GM12864 (cell line): ENCODE data around the gene HES4.
A peak's percentile ranks its signal among the peaks of the same experiment; 100 is the strongest.
"Not testable (repeated sequence)": the region's sequence is repeated elsewhere in the genome, so short reads cannot be mapped to it uniquely, and the experiment has no call there.

Experiments
- DNase-seq: peaks from one replicate; pipeline ENCODE4 v3.0.0-alpha.2; 2011; ENCODE audit warnings: low read depth
- H3K4me3 ChIP-seq: 2 replicates; pipeline ENCODE4 v1.5.1; 2011; ENCODE audit warnings: mild to moderate bottlenecking, low read depth, low read length, control low read depth
- CTCF ChIP-seq: IDR thresholded peaks from 2 replicates; pipeline ENCODE4 v1.5.1; 2011; ENCODE audit warnings: low read depth, mild to moderate bottlenecking, moderate library complexity, low read length, control low read depth, inconsistent platforms; ENCODE audit errors: missing control alignments

Gene HES4

GRCh38 chr1:978069-978834 is 21.6 kb downstream of the HES4 start:
- no peak for DNase-seq
- H3K4me3 ChIP-seq: no peak overlapping the region
- no peak for TF ChIP-seq CTCF

GRCh38 chr1:976791-977190 is 23.1 kb downstream of the HES4 start:
- not testable (repeated sequence) for H3K4me3 ChIP-seq, DNase-seq

GRCh38 chr1:975896-976683 is 23.8 kb downstream of the HES4 start:
- no peak for DNase-seq
- H3K4me3 ChIP-seq: peak overlapping the region; percentile 9; the same call in 1 of the 2 replicates
- TF ChIP-seq CTCF: peak; percentile 65

- DNase-seq: no peak
- H3K4me3 ChIP-seq: no peak overlapping the region
- no peak for TF ChIP-seq CTCF
Measured at GRCh38 chr1:975365-975764, 24.5 kb downstream of the HES4 start.

- DNase-seq: no peak
- no peak for TF ChIP-seq CTCF
- no peak overlapping the region for H3K4me3 ChIP-seq
Measured at GRCh38 chr1:974687-975328, 25.1 kb downstream of the HES4 start.

GRCh38 chr1:974293-974640 is 25.6 kb downstream of the HES4 start:
- TF ChIP-seq CTCF: no peak
- no peak for DNase-seq
- no peak overlapping the region for H3K4me3 ChIP-seq
